ENCODE data around the gene CD52.

The CD52 gene

DNA sequence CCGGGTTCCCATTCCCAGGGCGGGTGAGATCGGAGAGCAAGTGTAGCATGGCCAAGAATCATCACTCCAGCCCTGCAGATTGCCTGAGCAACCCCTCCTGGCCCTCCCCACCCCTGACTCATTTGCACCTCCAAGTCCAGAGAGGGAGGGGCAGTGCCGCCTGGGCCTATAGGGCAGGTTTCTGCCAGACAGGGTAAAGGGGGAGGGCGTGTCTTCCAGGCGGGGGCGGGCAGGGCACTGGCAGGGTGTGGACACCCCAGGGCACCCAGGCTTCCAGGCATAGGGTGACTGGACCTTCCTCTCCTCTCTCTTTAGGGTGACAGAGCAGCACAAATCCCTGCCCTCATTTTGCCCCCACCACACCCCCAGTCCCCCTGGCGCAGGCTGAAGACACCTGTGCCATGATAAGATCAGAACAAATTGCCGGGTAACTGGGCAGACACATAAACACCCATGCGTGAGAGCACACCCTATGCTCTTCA is 39.4 kb downstream of the CD52 start:
- no peak for DNase-seq

DNA sequence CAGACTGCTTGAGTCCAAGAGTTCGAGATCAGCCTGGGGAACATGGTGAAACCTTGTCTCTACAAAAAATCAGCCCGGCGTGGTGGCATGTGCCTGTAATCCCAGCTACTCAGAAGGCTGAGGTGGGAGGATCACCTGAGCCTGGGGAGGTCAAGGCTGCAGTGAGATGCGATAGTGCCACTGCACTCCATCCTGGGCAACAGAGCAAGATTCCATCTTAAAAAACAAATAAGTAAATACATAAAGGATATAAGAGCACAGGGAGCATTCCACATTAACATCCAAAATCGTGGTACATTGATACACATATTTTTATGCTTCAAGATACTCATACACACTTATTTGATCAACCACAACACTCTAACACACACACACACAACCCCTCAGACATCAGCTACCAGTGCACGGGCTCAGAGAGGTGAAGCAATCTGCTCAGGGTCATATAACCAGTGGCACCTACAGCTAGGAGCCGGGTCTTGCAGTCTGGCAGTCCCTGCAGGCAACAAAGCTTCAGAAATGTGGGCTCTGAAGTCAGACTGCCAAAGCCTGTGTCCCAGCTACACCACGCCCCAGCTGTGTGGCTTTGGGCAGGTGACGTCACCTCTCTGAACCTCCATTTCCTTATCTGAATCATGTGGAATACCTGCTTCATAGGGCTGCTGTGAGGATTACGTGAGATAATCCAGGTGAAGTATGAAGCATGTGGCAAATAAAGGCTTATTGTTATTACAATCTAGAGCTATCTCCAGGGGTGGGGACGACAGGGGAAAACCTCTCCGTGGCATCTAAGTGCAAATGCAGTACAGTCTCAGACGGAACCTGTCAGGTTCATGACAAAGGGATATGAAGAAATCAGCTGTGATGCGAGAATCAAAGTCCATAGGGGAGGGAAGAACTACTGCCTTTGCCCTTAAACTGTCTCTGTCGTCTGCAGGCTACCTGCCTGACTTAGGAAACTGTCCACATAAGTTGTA is 40.9 kb downstream of the CD52 start:
- peak; percentile 42 to 54 for DNase-seq

DNA sequence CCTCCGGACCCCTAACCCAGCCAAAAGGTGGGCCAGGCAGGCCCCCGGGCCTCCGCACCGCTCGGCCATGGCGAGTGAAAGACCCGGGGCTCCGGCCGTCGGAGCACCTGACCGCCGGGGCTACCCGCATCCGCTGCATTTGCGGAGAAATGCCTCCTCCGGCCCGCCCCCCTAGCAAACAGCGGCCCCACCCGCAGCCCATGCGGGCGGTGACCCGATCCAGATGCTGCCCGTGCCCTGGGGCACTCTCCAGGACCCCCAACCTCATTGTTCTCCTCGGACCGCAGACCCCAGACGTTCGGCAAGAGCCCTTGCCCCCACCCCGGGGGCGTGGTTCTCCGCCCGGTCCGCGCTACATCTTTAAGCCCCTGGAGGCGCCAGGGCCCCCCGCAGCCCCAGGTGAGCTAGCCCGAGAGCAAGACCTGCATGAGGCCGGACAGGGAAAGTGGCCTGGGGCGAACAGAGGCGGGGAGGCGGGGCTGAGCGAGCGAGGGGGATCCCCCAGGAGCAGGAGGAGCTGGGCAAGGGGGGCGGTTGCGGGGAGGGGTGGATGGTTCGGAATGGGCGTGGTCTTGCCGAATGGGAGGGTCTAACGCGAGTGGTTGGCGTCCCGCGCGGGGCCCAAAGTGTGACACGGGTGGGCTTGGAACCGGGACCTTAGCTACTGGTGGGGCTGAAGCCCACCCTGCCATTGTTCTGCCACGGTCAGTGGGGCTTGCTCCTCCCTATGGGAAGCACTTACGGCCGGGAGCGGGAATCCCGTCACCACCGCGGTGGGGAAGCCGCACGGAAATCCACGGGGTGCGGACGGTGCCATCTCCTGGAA is 42.4 kb downstream of the CD52 start:
- peak in 1 of 2 donors; percentile 38 for DNase-seq

DNA sequence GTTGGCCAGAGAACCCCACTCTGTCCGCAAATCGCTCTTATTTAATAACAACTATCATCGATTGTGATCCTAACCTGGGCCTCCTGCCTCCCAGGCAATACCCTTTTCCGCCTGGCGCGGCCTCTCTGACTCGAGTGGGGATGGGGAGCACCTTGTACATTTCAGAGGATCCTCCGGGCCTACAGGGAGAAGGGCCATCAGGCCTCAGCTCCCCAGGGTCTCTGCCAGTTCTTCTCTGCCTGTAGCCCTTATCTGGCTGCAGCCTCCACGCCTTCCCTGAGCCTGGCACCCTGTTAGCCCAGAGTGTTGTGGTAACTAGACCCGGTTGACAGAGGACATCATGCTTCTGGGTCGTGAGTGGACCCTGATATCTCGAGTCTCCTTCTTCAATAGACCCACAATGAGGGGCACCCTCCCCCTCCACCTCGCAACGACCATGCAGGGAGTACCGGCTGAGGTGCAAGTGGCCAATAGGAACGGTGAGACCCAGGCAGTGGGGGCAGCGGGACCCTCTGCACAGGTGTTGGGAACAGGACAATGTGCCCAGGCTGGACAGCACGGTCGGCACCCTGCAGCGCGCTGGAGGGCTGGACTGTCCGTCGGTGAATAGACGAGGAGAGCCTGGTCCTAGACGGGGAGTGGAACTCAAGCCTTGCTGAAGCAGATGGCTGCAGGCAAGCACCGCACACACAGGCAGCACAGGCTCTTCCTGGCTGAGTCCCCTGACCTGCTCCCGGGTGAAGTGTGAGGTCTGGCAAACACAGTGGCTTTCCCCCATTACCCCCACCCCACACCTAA is 43.2 kb downstream of the CD52 start:
- no peak for DNase-seq

DNA sequence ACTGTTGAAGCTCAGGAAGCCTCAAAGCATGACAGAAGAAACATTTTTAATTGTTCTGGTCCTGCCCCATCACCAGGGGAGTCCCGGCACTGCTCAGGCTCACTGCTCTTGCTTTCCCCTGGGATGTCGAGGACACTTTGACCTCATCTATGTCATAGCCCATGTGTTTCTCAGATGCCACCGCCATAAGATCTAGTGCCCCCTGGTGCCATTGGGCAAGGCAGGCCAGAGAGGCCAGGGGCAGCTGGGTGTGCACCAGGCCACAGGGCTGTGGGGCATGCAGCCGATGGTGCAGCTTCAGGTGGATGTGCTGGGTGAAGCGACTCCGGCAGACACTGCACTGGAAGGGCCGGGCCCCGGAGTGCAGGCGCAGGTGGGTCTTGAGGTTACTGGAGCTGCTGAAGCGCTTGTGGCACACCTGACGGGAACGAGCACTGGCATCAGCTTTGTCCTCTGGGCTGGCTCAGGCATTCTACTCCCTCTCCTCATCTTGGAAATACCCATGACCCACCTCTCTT is 43.9 kb downstream of the CD52 start:
- no peak for DNase-seq

DNA sequence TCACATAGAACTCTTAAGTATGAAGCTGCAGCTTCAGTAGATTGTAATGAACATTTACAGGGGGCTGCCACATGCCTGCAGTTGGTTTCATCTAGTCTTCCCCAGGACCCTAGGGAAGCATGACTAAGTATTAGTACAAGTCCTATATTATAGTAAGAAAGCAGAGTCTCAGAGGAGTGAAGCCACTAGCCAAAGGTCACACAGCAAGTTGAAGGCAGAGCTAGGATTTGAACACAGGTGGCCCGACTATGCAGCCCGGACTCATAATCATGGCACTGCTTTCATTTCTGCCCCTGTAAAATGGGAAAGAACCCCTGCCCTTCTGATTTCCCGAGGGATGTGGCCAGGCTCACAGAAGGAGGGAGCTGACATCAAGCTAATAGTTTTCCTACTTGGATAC is 44.6 kb downstream of the CD52 start:
- no peak for DNase-seq

DNA sequence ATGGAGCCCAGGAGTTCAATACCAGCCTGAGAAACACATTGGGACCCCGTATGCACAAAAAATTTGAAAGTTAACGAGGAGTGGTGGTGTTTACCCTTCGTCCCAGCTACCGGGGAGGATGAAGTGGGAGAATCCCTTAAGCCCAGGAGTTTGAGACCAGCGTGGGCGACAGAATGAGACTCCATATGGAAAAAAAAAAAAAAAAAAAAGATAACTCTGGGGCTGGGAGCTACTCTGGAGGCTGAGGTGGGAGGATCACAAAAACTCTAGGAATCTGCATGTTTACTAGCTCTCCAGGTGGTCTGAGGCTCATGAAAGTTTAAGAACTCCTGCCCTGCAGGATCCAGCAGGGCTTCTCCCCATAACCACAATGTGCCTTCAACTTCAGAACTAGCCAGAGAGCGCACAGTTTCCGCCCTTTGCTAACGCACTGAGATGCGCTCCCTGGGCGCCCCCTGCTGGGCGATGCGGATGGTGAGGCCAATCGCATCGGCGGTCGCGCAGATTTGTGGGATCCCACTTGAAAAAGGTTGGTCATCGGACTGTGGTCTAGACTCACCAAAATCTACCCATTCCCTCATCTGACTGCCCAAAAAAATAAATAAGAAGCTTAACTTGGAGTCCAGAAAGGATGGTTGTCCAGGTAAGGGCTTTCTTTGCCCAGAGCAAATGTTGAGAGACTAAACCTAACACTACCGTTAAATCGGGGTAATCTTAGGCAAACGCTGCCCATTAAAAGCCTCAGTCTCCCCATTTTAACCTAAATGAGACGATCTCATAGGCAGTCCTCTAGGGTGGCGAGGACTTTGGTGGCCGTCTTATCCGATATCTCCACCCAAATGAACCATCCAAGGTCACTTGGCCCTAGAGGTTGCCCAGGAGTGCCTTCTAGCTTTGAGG is 46.0 kb downstream of the CD52 start:
- peak; percentile 83 to 89 for DNase-seq

DNA sequence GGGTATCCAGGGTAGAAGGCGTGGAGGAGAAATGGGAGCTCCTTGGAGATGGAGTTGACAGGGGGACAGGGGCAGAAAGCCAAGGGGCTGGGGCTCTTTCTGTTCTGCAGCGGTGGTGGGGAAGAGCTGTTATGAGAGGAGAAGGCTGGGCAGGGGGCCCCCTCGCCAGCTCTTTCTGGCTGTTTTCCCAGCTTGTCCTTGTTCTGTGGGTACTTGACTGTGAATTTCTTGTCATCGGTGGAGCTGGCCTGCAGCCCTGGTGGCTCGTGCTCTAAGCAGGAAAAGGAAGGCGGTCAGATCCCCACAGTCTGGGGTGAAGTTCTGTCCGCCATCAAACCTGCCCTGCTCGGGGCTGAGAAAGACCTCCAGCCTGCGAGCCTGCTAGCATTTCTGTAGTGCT is 47.2 kb downstream of the CD52 start:
- no peak for DNase-seq

DNA sequence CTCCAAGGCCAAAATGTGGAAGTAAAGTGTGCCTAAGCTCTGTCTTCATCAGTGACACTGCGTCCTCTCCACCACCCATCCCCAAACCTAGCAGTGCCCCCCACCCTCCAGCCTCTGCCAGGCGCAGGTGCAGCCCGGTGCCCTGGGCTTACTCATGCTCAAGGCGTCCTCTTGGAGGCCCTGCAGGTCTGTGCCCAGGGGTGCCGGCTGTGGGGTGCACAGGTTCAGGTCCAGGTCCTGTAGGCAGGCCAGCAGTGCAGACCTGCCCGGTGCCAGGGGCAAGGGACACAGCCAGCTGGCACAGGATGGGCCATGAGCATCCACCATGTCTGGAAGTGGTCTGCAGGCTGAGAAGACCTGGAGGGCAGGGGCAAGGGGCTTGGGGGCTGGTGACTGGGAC is 49.7 kb downstream of the CD52 start:
- DNase-seq = no peak

DNA sequence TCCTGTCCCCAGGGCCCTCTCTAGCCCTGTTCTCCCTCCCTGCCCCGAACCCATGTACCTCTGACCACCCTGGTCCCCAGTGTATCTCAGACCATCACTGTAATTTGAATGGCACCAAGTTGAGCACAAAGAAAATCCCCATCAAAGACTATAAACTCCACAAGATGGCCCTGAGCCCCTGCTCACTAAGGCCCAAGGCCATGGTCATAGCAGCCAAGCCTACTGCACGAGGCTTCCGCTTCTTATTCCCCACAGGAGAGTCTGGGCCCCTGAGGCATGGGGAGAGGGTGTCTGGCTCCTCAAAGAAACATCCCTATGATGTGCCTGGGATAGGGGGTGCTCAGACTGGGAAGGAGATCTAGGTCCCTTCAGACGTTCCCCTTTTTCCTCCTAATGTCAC is 50.2 kb downstream of the CD52 start:
- no peak for DNase-seq

DNA sequence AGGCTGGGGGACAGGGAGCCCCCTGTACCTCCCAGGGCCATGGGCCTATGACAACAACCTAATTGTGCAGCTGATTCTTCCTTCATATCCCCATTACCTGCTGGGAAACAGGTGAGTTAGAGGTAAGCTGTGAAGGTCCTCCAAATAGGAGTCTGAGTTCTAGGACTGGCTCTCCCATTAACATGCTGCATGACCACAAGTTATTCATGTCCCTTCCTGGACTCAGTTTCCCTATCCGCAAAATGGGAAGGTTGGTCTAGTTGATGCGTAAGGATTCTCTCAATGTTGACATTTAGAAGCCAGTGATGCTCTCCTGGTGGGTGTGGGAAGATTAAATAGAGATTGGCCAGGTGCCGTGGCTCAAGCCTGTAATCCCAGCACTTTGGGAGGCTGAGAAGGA is 50.7 kb downstream of the CD52 start:
- DNase-seq = no peak

Data from stimulated activated CD4-positive, alpha-beta T cell treated with anti-CD3 and anti-CD28 coated beads, Interleukin-2, amount 100 ng/mL, for 48 hours (primary cell).